ENCODE measurements around the gene PSME4. TPM values are rescaled to one million over a fixed set of nuclear protein-coding genes. Genes with fewer than 3 reads are reported as not detected.

The PSME4 gene
- total and polyA plus RNA-seq, 2 of the 13 experiments (the other 11 are each of a cell fraction or from before 2014, with no cell fraction given), result 52.1 to 77.8 TPM

- TF ChIP-seq IKZF4 (CRISPR knock-in tag; IDR thresholded peaks at IDR 0.05; ENCODE audit: borderline replicate concordance, low read depth, not compliant biosample characterization) (no peak), SMC3 (IDR thresholded peaks at IDR 0.05; ENCODE audit: low read length) (peak; percentile 48; the same call in 1 of the 2 replicates), ZNF274 (CRISPR knock-in tag; IDR thresholded peaks at IDR 0.05) (no peak; the same call in 1 of the 2 replicates), ETV6 (CRISPR knock-in tag; conservative IDR thresholded peaks at IDR 0.05) (peak; percentile 80; the same call in 1 of the 2 replicates), FLYWCH1 (CRISPR knock-in tag; IDR thresholded peaks at IDR 0.05) (no peak), ZNF713 (CRISPR knock-in tag; IDR thresholded peaks at IDR 0.05) (no peak), ZNF318 (CRISPR knock-in tag; IDR thresholded peaks at IDR 0.05) (no peak), USF2 (IDR thresholded peaks at IDR 0.05; ENCODE audit: low read depth, low read length) (no peak), USF2 (CRISPR knock-in tag; IDR thresholded peaks at IDR 0.05; ENCODE audit: borderline replicate concordance) (no peak; the same call in 1 of the 2 replicates), TBX2 (CRISPR knock-in tag; IDR thresholded peaks at IDR 0.05; ENCODE audit: borderline replicate concordance) (peak; percentile 99), ZBTB37 (CRISPR knock-in tag; IDR thresholded peaks at IDR 0.05) (peak; percentile 61; the same call in 1 of the 2 replicates), FOXP1 (IDR thresholded peaks at IDR 0.05) (peak; percentile 99), FOXP1 (CRISPR knock-in tag; IDR thresholded peaks at IDR 0.05) (peak; percentile 99), ZNF530 (CRISPR knock-in tag; IDR thresholded peaks at IDR 0.05; ENCODE audit: low read depth) (no peak), AGO2 (optimal IDR thresholded peaks at IDR 0.05; ENCODE audit: low read depth, low read length) (no peak), RXRA (CRISPR knock-in tag; IDR thresholded peaks at IDR 0.05) (peak; percentile 95; the same call in 1 of the 2 replicates), MXD3 (CRISPR knock-in tag; IDR thresholded peaks at IDR 0.05) (no peak)
Measured at GRCh38 chr2:53826587-53827397, 144.0 kb downstream of the PSME4 start (continued).

Measured in HepG2 (cell line).